Activated CD8-positive, alpha-beta T cell treated with anti-CD3 and anti-CD28 coated beads, Interleukin-2, amount 10 ng/mL, durations not matched to agents 7 days and 5 days (primary cell): ENCODE data around the gene SLC19A2. TPM values are rescaled to one million over a fixed set of nuclear protein-coding genes. Genes with fewer than 3 reads are reported as not detected.
A peak's percentile ranks its signal among the peaks of the same experiment; 100 is the strongest.

ENCODE experiments used
- ATAC-seq: fragments of 150-1000 bp; cut with Tn5 transposase; one replicate; pipeline ENCODE4 v1.10.0; 2021; ENCODE audit warnings: moderate library complexity
- CTCF ChIA-PET: fragments of 350-600 bp; sonication (Branson Sonifier 250); formaldehyde crosslinking; loops from one replicate; lab custom pipeline; 2021; ENCODE audit warnings: antibody characterized with exemption; lab: Charles Lee
- POLR2A ChIA-PET: fragments of 350-600 bp; sonication (Branson Sonifier 250); formaldehyde crosslinking; loops from one replicate; lab custom pipeline; 2021; ENCODE audit warnings: antibody characterized with exemption; lab: Charles Lee
- DNase-seq: peaks from one replicate; pipeline ENCODE4 v3.0.0-alpha.2; 2020
- H3K27ac Mint-ChIP-seq: one replicate; pipeline ENCODE4 v1.8.0; 2021; ENCODE audit warnings: mild to moderate bottlenecking, mixed read lengths
- H3K27me3 Mint-ChIP-seq: one replicate; pipeline ENCODE4 v1.8.0; 2021; ENCODE audit warnings: low read depth, mixed read lengths
- H3K36me3 Mint-ChIP-seq: one replicate; pipeline ENCODE4 v1.8.0; 2021; ENCODE audit warnings: low read depth, mixed read lengths
- H3K4me1 Mint-ChIP-seq: one replicate; pipeline ENCODE4 v1.8.0; 2021; ENCODE audit warnings: low read depth, mixed read lengths
- H3K4me3 Mint-ChIP-seq: one replicate; pipeline ENCODE4 v1.8.0; 2021; ENCODE audit warnings: mild to moderate bottlenecking, mixed read lengths
- H3K9me3 Mint-ChIP-seq: one replicate; pipeline ENCODE4 v1.8.0; 2022; ENCODE audit warnings: mixed read lengths; ENCODE audit not compliant: insufficient read depth
- total RNA-seq, 2 experiments: library from RNA; stranded (reverse); gene quantifications; one replicate each; pipeline ENCODE4 v1.2.3, GENCODE V29; 2021

Gene SLC19A2
- total RNA-seq, 2 experiments from 2014 or later = 4.8 to 5.8 TPM

DNA sequence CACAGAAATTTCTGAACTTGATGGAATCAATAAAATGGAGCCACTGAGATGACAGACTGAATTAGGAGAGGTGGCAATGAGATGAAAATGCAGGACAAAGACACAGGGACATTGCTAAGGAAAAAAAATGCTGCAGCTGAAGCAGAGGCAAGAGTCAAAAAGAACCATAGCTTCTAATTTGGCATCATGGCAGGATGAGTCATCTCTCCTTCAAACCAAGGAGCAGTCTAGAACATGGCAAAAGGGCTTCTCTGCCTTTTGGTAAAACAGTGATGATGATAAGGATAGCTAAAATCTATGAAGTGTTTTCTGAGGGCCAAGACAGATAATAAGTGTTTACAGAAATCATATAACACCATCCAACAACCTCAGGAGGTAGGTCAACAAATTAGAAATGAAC lies 16.8 kb downstream of the SLC19A2 start:
- Mint-ChIP-seq H3K4me3 (no peak overlapping the region), H3K27me3 (no peaks in the 10 kb centered on the region), H3K4me1 (no peaks in the 10 kb centered on the region), H3K27ac (no peak overlapping the region), H3K36me3 (peaks cover 4% of the 10 kb centered on the region), H3K9me3 (no peaks in the 10 kb centered on the region)
- ChIA-PET CTCF (interaction anchor here (1.0 to 2.5 kb wide), 7 partner anchors 8 to 865 kb away, joined by 3 to 10 read pairs (median 3); no protein-coding TSS in a partner anchor), POLR2A (no interaction called here)
- DNase-seq = no peak
- ATAC-seq = no peak

DNA sequence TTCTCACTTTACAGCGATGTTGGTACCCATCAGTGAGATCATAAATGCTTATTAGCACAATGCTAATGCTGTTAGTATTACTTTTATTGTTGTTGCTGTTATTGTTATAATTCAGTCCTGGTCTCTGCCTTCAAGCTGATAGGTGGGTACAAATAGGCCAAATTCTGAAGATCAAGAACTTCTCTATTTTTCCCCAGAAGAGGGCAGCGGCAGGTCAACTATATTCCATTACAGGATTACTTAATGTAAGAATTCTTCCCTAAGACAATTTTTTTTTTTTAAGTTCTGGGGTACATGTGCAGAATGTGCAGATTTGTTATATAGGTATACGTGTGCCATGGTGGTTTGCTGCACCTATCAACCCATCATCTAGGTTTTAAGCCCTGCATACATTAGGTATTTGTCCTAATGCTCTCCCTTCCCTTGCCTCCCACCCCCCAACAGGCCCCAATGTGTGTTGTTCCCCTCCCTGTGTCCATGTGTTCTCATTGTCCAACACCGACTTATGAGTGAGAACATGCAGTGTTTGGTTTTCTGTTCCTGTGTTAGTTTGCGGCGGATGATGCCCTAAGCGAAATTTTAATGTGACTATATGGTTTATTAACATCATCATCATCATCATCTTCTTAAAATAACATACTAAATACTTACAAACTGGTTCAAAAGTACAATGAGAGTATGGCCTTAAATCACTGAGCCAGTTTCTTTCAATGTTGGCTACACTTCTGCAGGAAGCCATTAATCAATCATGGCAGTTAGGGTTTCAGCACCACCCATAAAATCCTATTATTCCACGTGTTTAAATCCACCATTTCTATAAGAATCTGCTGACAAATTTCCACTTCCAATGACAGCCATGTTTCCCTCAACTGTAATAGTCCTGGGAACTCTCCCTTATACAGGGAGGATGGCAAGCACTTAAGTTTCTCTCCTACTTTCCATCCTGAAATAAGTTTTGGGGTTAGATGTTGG lies 19.2 kb downstream of the SLC19A2 start:
- peaks cover 3% of the 10 kb centered on the region for H3K4me1 Mint-ChIP-seq
- ATAC-seq (no peak), DNase-seq (peak; percentile 48)
- H3K9me3 Mint-ChIP-seq = no peaks in the 10 kb centered on the region
- ChIA-PET CTCF (interaction anchor here (0.7 to 3.1 kb wide), 17 partner anchors 7 to 343 kb away, joined by 3 to 15 read pairs (median 4); partner anchors contain the start of genes F5 and SLC19A2), POLR2A (interaction anchor here (0.6 kb wide), 1 partner anchor 952 kb away, joined by 4 read pairs; no protein-coding TSS in a partner anchor)
- H3K27ac Mint-ChIP-seq = no peak overlapping the region
- H3K27me3 Mint-ChIP-seq = no peaks in the 10 kb centered on the region
- no peak overlapping the region for H3K4me3 Mint-ChIP-seq
- H3K36me3 Mint-ChIP-seq = peaks cover 7% of the 10 kb centered on the region

GRCh38 chr1:169465281-169465680 lies 20.5 kb downstream of the SLC19A2 start:
- Mint-ChIP-seq H3K27me3 (no peaks in the 10 kb centered on the region), H3K9me3 (no peaks in the 10 kb centered on the region), H3K36me3 (peaks cover 7% of the 10 kb centered on the region), H3K4me1 (peaks cover 14% of the 10 kb centered on the region), H3K27ac (no peak overlapping the region), H3K4me3 (no peak overlapping the region)
- CTCF ChIA-PET = interaction anchor here (0.8 to 3.1 kb wide), 13 partner anchors 9 to 345 kb away, joined by 3 to 15 read pairs (median 4); partner anchors contain the start of genes F5 and SLC19A2
- no peak for DNase-seq
- no peak for ATAC-seq
- POLR2A ChIA-PET = no interaction called here

GRCh38 chr1:169462385-169462784 lies 23.4 kb downstream of the SLC19A2 start:
- H3K4me1 Mint-ChIP-seq = peaks cover 20% of the 10 kb centered on the region
- ChIA-PET CTCF (interaction anchor here (2.1 kb wide), 1 partner anchor 1120 kb away, joined by 8 read pairs; no protein-coding TSS in a partner anchor), POLR2A (no interaction called here)
- H3K9me3 Mint-ChIP-seq = peaks cover under 1% of the 10 kb centered on the region
- no peak overlapping the region for H3K27ac Mint-ChIP-seq
- no peak for ATAC-seq
- no peak for DNase-seq
- peaks cover 8% of the 10 kb centered on the region for H3K36me3 Mint-ChIP-seq
- H3K27me3 Mint-ChIP-seq = peaks cover 2% of the 10 kb centered on the region
- H3K4me3 Mint-ChIP-seq = no peak overlapping the region

GRCh38 chr1:169461390-169462000 lies 24.2 kb downstream of the SLC19A2 start:
- ChIA-PET CTCF (interaction anchor here (0.9 to 2.1 kb wide), 6 partner anchors 9 to 1119 kb away, joined by 3 to 8 read pairs (median 6); no protein-coding TSS in a partner anchor), POLR2A (no interaction called here)
- DNase-seq (no peak), ATAC-seq (no peak)
- Mint-ChIP-seq H3K36me3 (peaks cover 13% of the 10 kb centered on the region), H3K27ac (no peak overlapping the region), H3K4me3 (no peak overlapping the region), H3K9me3 (peaks cover 9% of the 10 kb centered on the region), H3K27me3 (peaks cover 2% of the 10 kb centered on the region), H3K4me1 (peaks cover 20% of the 10 kb centered on the region)

- POLR2A ChIA-PET = interaction anchor here (0.6 kb wide), 1 partner anchor 1542 kb away, joined by 3 read pairs; no protein-coding TSS in a partner anchor
- DNase-seq = peak; percentile 59
- Mint-ChIP-seq H3K27me3 (peaks cover 2% of the 10 kb centered on the region), H3K27ac (peak overlapping the region; percentile 64), H3K4me1 (peaks cover 26% of the 10 kb centered on the region), H3K36me3 (peaks cover 13% of the 10 kb centered on the region), H3K4me3 (peak overlapping the region; percentile 64), H3K9me3 (peaks cover 11% of the 10 kb centered on the region)
- CTCF ChIA-PET = interaction anchor here (1.2 to 2.1 kb wide), 5 partner anchors 10 to 1118 kb away, joined by 4 to 8 read pairs (median 7); no protein-coding TSS in a partner anchor
- ATAC-seq = peak; percentile 63
Measured at GRCh38 chr1:169460191-169460833, 25.4 kb downstream of the SLC19A2 start.

GRCh38 chr1:169457443-169457842 lies 28.3 kb downstream of the SLC19A2 start:
- Mint-ChIP-seq H3K4me1 (peaks cover 23% of the 10 kb centered on the region), H3K27ac (no peak overlapping the region), H3K4me3 (no peak overlapping the region), H3K36me3 (peaks cover 9% of the 10 kb centered on the region), H3K27me3 (peaks cover 11% of the 10 kb centered on the region), H3K9me3 (peaks cover 11% of the 10 kb centered on the region)
- no peak for ATAC-seq
- DNase-seq = no peak
- CTCF ChIA-PET = interaction anchor here (1.6 kb wide), 1 partner anchor 89 kb away, joined by 4 read pairs; no protein-coding TSS in a partner anchor
- POLR2A ChIA-PET = no interaction called here

DNA sequence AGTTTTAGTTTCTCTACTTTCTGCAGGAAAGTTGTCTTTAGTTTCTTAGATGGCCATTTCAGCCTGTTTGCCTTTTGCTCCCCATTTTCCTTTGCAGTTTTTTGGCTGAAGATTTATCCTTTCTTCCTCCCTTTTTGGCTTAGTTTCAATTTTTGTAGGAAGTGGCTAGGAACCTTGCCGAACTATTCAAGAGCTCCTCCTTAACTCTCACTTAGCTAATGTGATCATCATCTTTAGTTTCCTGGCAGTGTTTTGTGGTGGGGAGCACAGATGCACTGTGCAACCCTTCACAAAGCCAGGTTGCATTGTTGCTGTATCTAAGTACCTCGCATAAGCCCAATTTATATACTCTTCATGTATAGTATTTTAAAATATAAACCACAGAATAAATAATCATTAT lies 29.7 kb downstream of the SLC19A2 start:
- CTCF ChIA-PET = interaction anchor here (1.1 to 1.6 kb wide), 2 partner anchors 90 to 852 kb away, joined by 3 to 4 read pairs; no protein-coding TSS in a partner anchor

GRCh38 chr1:169452921-169453320 lies 32.8 kb downstream of the SLC19A2 start:
- ChIA-PET CTCF (no interaction called here), POLR2A (no interaction called here)
- Mint-ChIP-seq H3K27ac (no peak overlapping the region), H3K27me3 (peaks cover 21% of the 10 kb centered on the region), H3K9me3 (peaks cover 11% of the 10 kb centered on the region), H3K4me1 (peaks cover 6% of the 10 kb centered on the region), H3K36me3 (peaks cover 7% of the 10 kb centered on the region), H3K4me3 (no peak overlapping the region)
- no peak for ATAC-seq
- DNase-seq = no peak

More for the DNA sequence above, 29.7 kb downstream of the SLC19A2 start:
- H3K27me3 Mint-ChIP-seq = peaks cover 15% of the 10 kb centered on the region
- ATAC-seq (no peak), DNase-seq (no peak)
- H3K4me3 Mint-ChIP-seq = no peak overlapping the region
- peaks cover 9% of the 10 kb centered on the region for H3K36me3 Mint-ChIP-seq
- H3K4me1 Mint-ChIP-seq = peaks cover 19% of the 10 kb centered on the region
- POLR2A ChIA-PET = no interaction called here
- no peak overlapping the region for H3K27ac Mint-ChIP-seq
- peaks cover 11% of the 10 kb centered on the region for H3K9me3 Mint-ChIP-seq

DNA sequence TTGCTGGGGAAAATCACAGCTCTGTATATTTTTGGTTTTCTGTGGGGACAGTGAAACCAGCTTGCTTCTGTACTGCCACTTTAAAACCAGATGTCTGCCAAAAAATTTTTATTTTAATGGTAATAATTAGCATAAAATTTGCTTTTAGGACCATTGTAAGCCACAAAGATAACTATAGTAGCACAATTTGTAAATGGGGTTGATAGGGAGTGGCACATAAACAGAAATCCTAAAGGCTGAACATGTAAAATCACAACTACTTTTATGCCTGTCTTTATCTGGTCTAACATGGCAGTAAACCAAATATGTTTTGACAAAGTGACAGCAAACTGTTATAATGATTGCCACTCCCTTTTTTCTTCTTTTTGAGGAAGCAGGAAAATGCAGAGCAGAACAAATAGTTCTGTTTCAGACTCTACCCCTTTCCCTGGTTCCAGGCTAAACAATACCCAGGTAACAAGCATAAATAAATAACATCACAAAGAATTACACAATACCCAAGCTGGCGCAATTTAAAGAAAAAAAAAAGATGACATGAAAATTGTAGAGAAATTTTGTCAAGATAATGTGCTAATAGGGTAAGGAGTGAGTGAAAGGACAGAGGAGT lies 34.4 kb downstream of the SLC19A2 start:
- POLR2A ChIA-PET = interaction anchor here (1.1 kb wide), 1 partner anchor 84 kb away, joined by 3 read pairs; the partner anchor contains the start of genes BLZF1 and NME7
- H3K36me3 Mint-ChIP-seq = no peaks in the 10 kb centered on the region
- CTCF ChIA-PET = no interaction called here
- ATAC-seq (no peak), DNase-seq (no peak)
- H3K9me3 Mint-ChIP-seq = peaks cover under 1% of the 10 kb centered on the region
- H3K4me1 Mint-ChIP-seq = peaks cover 4% of the 10 kb centered on the region
- no peak overlapping the region for H3K4me3 Mint-ChIP-seq
- no peak overlapping the region for H3K27ac Mint-ChIP-seq
- H3K27me3 Mint-ChIP-seq = peaks cover 21% of the 10 kb centered on the region

DNA sequence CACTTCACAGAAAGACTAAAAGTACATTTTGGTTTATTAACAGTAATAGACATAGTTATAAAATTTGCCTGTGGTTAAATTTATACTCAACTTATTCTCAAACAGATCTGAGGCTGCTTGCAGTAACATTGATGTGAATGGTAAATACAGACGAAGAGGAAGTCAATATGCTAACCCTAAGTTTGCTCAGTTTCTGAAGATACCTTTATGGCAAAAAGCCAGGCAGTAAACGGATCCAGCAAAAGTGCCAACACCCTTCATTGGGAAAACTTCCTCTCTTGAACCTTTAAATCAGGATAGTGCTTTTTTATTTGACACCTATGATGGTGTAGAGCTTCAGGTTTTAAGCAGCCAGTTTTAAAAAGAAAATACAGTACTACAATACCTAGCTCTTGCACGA lies 41.8 kb downstream of the SLC19A2 start:
- POLR2A ChIA-PET = no interaction called here
- no peaks in the 10 kb centered on the region for H3K9me3 Mint-ChIP-seq
- no peaks in the 10 kb centered on the region for H3K4me1 Mint-ChIP-seq
- H3K27me3 Mint-ChIP-seq = peaks cover 31% of the 10 kb centered on the region
- ATAC-seq (no peak), DNase-seq (no peak)
- no peaks in the 10 kb centered on the region for H3K36me3 Mint-ChIP-seq
- H3K4me3 Mint-ChIP-seq = no peak overlapping the region
- no peak overlapping the region for H3K27ac Mint-ChIP-seq
- CTCF ChIA-PET = no interaction called here
